Kidney (tissue), 14 donors: ENCODE data around the gene SREK1. TPM values are rescaled to one million over a fixed set of nuclear protein-coding genes. Genes with fewer than 3 reads are reported as not detected.

Source experiments
- DNase-seq, 5 donors: peaks; one replicate each; pipeline ENCODE4 v3.0.0-alpha.2; 2013 to 2020
- FAIRE-seq: peaks from 2 replicates; lab custom pipeline; 2012; peaks lifted over from hg19 to GRCh38; lab: Jason Lieb, UNC
- H3K27ac ChIP-seq, 2 donors: one replicate each; pipeline ENCODE4 v1.7.0; 2013; ENCODE audit warnings: low read depth in 2 of 2, low read length in 2 of 2, inconsistent platforms in 1 of 2
- H3K27me3 ChIP-seq: one replicate; pipeline ENCODE4 v1.7.1; 2013; ENCODE audit warnings: low read length, inconsistent platforms; ENCODE audit not compliant: control insufficient read depth, insufficient read depth
- H3K36me3 ChIP-seq, 3 donors: one replicate each; pipeline versions ENCODE4 v1.7.0 to v1.7.1; 2013; ENCODE audit warnings: low read length in 3 of 3, control low read depth in 1 of 3, inconsistent platforms in 1 of 3; ENCODE audit not compliant: insufficient read depth in 3 of 3, control insufficient read depth in 2 of 3
- H3K4me1 ChIP-seq, 3 donors: one replicate each; pipeline versions ENCODE4 v1.7.0 to v1.7.1; 2013; ENCODE audit warnings: low read length in 3 of 3, inconsistent platforms in 1 of 3, low read depth in 1 of 3; ENCODE audit not compliant: control insufficient read depth in 2 of 3, insufficient read depth in 2 of 3
- H3K4me3 ChIP-seq, 3 donors: one replicate each; pipeline versions ENCODE4 v1.7.0 to v1.8.1; 2013; ENCODE audit warnings: low read length in 3 of 3, control low read depth in 1 of 3, inconsistent platforms in 1 of 3
- H3K9ac ChIP-seq, 3 donors: one replicate each; pipeline versions ENCODE4 v1.7.0 to v1.7.1; 2013; ENCODE audit warnings: low read length in 3 of 3, control low read depth in 1 of 3, inconsistent platforms in 1 of 3
- H3K9me3 ChIP-seq, 3 donors: one replicate each; pipeline versions ENCODE4 v1.7.0 to v1.7.1; 2013; ENCODE audit warnings: low read length in 3 of 3, control low read depth in 1 of 3, inconsistent platforms in 1 of 3; ENCODE audit not compliant: control insufficient read depth in 2 of 3, insufficient read depth in 1 of 3
- intact Hi-C: fragments of 100-400 bp; cut with DNase I; formaldehyde crosslinking; loops from one replicate; pipeline ENCODE4 v1.11.1; 2022
- polyA plus RNA-seq: library from polyadenylated mRNA; stranded (reverse); fragments of 350-450 nt; fragmentation: Illumina TruSeq; extraction: RNeasy Lipid Tissue Mini Kit (QIAGEN cat#74804); gene quantifications from one replicate; pipeline ENCODE4 v1.2.3, GENCODE V29; 2014; ENCODE audit warnings: low read depth, low replicate concordance; ENCODE audit not compliant: insufficient read depth
- total RNA-seq: library from RNA; stranded (reverse); fragmentation: NEBNext Ultra II Directional; extraction: Animal tissue kit (Norgen Biotek cat#: 25700); gene quantifications from one replicate; pipeline ENCODE4 v1.2.1, GENCODE V29; 2021
- TF ChIP-seq, protein P1 (sequence below): IDR thresholded peaks from 3 replicates; pipeline ENCODE4 v1.5.1; 2012; ENCODE audit warnings: mild to moderate bottlenecking, moderate library complexity, borderline replicate concordance; ENCODE audit not compliant: insufficient read depth; ENCODE audit errors: extremely low read depth
- donor health status: control.
- donor health status: control.
- donor health status: control.
- donor health status: control.
- donor health status: control.
- donor health status: DM: yes; HTN: yes; CAD: no.
- donor health status: Normal renal cell carcinoma (clear cell type).

Gene SREK1
- total and polyA plus RNA-seq, 2 donors from 2014 or later: 22.2 to 70.0 TPM

DNA sequence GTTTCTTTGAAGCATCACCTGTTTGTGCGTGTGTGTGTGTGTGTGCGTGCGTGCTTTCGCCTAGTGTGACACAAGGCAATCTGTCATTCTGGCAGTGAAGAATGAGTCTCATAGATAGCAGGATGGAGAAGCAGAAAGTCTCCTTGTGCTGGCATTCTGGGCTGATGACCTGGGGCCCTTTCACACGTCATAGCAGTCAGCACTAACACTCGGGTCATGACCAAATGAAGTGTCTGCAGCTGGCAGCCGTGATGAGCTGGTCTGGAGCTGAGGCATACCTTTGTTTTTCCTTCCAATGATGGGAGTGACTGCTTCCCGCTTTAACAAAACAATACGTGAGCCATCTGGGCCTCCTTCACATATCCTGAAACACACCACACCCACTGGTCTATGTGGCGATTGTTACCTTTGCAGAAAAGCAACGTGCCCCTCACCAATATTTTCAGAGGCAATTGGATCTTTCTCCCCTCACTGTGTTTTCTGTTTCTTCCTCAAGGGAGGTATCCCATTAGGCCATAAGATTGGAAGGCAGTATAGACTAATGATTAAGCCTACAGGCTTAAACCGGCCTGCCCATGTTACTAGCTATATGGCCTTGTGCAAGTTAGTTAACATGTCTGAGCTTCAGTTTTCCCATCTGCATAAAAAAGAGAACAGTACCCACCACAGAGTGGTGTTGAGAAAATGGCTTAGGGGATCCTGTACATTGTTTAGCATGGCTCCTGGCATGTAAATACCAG, 88.8 kb downstream of the SREK1 start:
- Histone ChIP-seq H3K27ac (no peak overlapping the region), H3K4me3 (no peak overlapping the region), H3K4me1 (no peaks in the 10 kb centered on the region), H3K36me3 (no peaks in the 10 kb centered on the region), H3K9ac (no peak overlapping the region), H3K27me3 (no peaks in the 10 kb centered on the region), H3K9me3 (no peaks in the 10 kb centered on the region)
- DNase-seq (peak in 1 of 5 donors; percentile 3), FAIRE-seq (no peak)
- TF ChIP-seq, protein P1, sequence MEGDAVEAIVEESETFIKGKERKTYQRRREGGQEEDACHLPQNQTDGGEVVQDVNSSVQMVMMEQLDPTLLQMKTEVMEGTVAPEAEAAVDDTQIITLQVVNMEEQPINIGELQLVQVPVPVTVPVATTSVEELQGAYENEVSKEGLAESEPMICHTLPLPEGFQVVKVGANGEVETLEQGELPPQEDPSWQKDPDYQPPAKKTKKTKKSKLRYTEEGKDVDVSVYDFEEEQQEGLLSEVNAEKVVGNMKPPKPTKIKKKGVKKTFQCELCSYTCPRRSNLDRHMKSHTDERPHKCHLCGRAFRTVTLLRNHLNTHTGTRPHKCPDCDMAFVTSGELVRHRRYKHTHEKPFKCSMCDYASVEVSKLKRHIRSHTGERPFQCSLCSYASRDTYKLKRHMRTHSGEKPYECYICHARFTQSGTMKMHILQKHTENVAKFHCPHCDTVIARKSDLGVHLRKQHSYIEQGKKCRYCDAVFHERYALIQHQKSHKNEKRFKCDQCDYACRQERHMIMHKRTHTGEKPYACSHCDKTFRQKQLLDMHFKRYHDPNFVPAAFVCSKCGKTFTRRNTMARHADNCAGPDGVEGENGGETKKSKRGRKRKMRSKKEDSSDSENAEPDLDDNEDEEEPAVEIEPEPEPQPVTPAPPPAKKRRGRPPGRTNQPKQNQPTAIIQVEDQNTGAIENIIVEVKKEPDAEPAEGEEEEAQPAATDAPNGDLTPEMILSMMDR: no peak
- intact Hi-C loops: no loop called here

Other genes with a start within 250 kb of the SREK1 start
- gene ERBIN, start 217.7 kb upstream of the SREK1 start, total RNA-seq: 85.1 TPM
- 14.3 TPM for gene ERBIN, start 217.7 kb upstream of the SREK1 start, polyA plus RNA-seq